HG03439 (cell line): ENCODE data around the gene MPPED1.

ENCODE experiments used
- ATAC-seq: cut with Tn5 transposase; IDR thresholded peaks from one replicate; pipeline ENCODE4 v1.9.1; 2021; ENCODE audit warnings: mild to moderate bottlenecking, moderate library complexity; ENCODE audit not compliant: unreplicated experiment

Gene MPPED1

DNA sequence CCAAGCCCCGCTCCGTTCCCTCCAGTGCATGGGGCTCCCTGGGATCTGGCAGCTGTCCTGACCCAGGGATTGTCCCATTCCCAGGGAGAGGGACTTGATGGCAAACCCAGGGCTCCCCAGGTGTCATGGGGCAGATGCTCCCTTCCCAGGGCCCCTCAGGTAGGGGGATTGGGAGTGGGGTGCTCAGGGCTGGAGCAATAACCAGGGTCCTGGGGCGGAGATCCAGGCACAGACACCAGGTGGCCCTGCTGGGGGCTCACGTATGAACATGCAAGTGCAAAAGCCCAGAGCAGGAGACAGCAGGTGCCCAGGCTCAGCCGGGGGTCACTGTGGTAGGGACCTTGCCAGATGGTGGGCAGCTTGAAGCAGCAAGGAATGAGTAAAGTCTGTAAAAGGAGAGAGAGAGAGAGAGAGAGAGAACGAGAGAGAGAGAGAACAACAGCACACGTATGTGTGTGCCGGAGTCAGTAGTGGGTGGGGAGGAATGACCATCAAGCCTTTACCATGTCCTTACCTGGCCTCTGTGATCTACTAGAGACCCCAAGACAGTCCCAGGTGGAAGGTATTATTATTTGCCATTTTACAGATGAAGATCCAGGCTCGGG is 19.3 kb upstream of the MPPED1 start:
- no peak for ATAC-seq

DNA sequence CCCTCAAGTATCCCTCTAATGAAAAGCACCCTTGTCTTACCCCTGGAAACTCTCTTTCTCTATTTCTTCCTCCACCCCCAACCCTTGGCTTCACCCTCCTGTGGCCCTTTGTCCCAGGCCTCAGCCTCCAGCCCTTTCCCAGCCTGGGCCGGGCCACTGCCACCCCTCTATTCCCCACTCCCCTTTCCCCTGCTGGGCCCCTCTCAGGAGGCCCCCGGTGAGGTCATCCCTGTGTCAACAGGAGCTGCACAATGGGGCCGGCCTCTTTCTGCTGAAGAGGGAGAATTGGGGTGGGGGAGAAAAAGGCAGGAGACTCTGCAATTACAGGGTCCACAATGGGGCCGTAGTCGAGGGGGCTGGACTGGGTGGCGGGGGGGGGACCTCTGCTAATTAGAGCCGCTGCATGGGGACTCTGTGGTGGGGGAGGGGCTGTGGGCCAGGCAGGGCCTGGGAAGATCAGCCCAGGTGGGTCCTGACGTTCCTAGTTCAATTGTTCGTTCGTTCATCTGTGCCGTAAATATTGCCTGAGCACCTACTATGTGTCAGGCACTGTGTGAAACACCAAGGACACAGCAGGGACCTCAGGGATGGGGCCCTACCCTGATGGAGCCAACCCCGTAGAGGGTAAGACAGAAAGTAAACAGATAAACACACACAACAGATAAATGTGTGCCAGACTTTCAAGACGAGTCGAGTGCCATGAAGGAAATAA is 18.5 kb upstream of the MPPED1 start:
- no peak for ATAC-seq

DNA sequence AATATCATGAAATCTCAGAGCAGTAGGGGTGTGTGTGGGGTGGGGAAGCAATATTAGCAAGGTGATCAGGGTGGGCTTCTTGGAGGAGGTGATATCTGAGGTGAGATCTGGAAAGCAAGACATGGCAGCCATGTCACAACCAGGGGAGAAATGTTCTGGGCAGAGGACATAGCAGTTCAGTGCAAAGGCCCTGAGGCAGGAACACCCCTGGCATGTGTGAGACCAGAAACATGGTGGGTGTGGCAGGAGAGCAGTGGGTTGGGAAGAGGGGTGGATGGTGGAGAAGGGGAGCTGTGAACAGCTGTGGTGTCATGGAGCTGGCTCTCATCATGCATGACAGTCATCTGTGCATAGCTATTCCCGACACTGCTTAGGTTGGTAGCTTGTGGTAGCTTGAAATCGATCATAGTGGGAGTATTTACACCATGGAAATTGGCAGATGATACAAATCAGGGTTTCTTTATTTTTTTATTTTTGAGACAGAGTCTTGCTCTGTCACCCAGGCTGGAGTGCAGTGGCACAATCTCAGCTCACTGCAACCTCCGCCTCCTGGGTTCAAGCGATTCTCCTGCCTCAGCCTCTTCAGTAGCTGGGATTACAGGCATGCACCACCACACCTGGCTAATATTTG is 17.9 kb upstream of the MPPED1 start:
- ATAC-seq, result no peak

DNA sequence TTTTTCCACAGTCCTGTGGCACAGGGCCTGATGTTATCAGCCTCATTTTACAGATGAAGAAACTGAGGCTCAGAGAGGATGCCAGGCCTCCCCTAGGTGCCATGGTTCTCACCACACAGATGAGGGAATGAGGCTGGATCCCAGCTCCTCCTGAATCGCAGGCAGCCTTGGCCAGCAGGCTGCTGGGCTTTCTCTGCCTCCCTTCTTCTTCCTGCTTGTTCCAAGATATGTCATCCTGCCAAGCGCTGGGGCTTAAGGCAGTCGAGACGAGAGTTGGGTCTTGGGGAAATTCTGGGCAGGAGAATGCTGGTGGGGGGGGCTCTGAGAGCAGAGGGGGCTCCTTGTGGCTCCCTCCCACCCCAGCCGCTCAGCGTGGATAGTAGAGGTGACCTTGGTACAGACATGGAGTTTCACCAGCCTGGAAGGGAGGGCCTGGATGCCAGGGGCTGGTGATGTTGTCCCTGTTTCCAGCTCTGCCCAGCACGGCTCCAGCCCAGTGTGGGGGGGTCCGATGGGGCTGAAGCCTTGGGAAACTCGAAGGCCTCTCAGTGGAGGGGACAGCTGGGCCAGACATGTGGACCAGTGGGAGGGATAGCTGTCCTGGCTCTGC is 16.6 kb upstream of the MPPED1 start:
- no peak for ATAC-seq

DNA sequence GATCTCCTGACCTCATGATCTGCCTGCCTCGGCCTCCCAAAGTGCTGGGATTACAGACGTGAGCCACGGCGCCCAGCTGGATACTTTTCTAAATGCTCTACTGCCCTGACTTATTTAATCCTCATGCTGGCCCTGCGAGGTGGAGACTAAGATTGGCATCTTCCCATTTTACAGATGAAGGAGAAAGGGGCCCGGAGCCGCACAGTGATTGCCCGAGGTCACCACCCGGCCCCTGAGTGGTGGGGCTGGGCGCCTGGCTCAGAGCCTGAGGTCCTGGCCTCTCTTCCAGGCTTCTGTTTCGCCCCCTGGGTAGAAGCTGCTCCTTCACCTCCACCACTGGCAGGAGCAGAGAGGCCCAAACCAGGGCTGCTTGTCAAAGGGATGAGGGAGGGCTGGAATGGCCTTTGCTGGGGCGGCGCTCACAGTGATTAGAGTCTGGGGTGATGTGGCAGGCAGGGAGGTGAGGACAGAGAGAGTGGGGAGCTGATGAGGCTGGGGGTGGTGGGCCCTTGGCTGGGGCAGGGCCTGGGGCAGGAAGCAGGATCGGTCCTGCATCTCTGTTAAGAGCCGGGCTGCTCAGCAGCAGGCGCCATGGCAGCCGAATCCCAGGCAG is 15.4 kb upstream of the MPPED1 start:
- no peak for ATAC-seq

DNA sequence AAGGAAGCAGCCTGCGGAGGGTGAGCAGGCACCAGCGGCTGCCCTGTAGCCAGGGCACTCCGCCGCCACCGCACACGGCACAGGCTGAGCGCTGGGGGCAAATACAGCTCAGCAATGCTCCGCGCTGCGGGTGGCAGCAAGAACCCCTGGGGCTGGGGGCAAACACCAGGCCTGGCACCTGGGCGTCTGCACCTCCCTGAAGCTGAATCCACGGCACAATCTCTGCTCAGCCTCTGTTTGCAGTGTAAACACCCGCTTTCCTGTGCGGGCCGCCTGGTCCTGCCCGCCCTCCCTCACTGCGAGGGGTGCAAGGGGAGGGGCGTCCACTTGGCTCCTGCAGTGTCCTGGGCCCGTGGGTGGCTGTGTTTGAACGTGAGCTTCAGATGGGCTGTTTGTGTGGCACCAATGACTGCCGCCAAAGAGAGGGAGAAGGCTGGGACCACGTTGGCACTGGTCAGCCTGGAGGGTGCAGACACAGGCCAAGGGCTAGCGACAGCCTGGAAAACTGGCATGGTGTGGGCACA is 14.8 kb upstream of the MPPED1 start:
- ATAC-seq, result no peak

DNA sequence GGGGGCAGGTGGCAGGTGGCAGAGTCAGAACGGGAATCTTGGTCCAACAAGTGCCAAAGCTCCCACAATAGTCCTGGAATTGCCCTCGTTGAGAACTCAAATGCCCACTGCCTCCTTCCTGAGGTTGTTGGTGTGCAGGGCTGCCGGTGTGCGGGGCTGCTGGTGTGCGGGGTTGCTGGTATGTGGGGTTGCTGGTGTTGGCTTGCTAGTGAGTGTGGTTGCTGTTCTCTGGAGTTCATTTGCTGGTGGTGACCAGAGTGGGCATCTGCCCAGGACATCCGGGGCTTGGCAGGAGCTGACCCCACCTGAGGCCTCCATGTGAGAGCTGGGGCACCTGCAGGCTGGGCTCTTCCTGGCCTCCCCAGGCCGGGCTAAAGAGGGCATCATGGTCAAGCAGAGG is 14.0 kb upstream of the MPPED1 start:
- no peak for ATAC-seq

DNA sequence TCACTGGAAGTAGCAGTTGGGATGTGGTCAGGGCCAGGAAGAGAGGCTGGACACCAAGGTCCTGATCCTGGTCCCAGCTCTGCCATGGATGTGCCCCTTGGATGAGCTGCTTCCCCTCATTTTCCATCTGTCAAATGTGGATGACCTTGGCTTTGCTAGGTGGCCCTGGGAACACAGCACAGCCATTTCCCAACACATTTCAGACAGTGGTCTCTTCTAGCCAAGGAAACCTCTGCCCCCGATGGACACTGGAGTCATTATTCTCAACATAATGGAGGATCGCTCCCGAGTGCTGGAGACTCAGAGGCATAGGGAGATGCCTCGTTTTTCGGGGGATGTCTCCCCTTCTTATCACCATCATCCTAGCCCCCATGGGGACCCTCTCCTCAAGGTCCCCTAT is 13.6 kb upstream of the MPPED1 start:
- no peak for ATAC-seq

DNA sequence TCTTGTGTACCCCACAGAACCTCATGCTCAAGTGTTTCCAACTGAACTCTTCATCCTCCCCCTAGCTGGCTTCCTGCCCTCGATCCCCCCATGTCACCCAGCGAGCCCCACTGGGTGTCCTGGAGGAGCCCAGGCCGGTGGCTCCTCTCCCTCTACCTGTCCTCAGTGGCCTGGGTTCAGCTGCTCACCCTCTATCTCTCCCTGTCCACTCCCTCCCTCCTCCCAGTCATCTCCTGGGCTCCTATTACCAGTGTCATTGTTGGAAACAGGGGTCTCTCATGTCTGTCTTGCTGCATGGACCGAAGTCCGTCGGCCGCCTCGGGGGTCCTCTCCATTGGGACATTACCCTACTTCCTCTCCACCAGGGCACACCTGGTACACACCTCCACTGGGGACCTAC is 12.9 kb upstream of the MPPED1 start:
- ATAC-seq, result no peak

DNA sequence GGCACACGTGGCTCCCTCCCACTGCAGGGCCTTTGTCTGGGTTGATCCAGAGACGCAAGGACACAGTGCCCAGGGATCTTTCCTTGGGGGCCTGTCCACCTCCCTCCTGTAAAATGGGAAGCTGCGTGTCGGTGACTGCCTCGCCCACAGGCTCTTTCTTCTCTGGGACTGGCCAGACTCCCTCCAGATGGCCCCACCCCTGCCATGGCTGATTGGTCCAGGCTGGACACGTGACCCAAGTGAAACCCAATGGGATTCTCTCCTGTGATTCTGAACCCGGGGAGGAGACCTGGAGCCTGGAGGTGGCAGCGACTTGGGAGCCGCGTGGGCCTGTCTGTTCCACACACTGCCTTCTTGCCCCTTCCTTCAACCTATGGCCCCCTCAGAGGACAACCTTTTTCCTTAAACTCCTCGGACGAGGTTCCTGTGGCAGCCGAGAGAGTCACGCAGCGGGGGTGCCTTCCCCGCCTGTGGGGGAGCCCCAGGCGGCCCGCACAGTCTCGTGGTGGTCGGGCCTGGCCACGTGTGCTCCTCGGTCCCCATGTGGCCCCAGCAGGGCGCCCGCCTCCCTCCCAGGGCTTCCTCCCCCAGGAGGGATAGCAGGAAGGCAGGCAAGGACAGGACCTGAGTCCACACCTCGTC is 12.4 kb upstream of the MPPED1 start:
- ATAC-seq, result no peak

DNA sequence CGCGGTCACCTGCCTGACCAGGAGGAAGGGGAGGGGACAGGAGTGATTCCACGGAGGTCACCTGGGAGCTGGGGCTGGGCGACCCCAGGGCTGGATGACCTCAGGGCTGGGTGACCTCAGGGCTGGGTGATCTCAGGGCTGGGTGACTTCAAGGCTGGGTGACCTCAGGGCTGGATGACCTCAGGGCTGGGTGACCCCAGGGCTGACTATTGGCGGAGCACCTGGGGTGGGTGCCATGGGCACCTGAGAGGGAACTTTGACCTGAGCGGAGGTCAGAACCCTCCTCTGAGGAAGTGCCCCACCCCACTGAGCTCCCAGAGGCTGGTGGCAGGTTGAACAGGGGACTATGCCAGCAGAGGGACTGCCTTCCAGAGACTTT is 11.8 kb upstream of the MPPED1 start:
- ATAC-seq, result no peak

DNA sequence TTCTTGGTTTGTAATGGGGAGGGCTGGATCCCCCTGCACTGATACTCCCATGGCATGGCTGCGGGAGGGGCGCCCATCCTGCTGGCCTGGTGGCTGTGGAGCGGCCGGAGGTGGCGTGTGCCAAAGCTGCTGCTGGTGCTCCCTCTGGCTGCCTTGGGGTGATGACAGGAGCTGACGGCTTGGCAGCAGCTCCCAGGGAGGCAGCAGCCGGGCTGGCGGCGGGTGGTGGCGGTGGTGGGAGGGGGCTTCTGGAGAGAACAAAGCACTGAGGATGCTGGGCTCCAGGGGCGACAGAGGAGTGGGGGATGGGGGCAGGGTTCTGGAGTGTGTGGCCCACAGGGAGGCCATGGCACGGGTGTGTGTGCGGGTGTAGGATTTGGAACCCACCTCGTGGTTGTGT is 11.4 kb upstream of the MPPED1 start:
- no peak for ATAC-seq

DNA sequence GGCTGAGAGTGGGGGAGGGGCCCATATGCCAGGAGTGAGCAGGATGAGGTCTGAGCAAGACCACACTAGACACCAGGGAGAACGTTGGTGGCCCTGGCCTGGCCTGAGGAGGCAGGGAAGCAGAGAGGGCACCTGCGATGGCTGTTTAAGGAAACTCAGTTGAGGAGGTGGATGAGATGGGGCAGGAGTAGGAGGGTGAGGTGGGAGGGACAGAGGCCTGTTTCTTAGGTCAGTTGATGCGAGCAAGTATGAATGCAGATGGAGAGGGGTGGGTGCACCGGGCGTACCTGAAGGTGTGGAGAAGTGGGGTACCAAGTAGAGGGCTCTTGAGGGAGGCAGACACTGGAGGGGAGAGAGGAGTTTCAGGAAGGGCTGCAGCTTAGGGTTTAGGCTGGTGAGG is 10.6 kb upstream of the MPPED1 start:
- ATAC-seq, result no peak

DNA sequence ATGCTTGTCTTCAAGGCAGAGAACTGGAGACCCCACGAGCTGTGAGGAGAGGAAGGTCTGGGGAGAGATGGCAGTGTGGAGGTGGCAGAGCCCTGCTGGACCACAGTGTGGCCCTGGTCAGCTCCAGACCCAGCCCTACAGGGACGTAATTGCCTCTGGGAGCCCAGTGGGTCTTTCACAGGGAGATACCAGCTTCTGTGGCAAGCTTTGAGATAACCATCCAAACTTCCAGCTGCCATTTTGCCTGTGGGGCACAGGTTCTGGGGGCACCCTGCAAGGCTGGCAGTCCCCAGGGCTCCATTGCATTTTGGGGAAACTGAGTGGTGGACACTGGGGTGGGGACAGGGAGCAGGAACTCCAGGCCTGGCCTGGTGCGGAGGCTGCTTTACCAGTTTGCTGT is 10.2 kb upstream of the MPPED1 start:
- no peak for ATAC-seq

DNA sequence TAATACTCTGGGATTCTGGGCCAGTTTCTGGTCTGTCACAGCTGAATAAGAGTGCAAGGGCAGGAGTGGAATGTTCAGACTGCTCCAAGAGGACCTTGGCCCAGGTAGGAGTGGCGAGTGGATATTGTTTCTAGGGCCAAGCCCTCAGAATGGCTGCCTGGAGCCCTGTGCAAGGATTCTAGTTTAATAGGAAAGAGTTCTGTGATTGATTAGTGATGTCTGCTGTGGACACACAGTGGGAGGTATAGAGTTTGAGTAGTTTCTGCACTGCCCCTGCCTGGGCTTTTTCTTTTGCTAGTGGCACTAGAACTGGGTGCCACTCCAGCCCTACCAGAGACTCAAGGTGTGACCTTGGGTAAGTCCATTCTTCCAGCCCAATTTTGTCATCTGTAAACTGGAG is 9.7 kb upstream of the MPPED1 start:
- no peak for ATAC-seq

DNA sequence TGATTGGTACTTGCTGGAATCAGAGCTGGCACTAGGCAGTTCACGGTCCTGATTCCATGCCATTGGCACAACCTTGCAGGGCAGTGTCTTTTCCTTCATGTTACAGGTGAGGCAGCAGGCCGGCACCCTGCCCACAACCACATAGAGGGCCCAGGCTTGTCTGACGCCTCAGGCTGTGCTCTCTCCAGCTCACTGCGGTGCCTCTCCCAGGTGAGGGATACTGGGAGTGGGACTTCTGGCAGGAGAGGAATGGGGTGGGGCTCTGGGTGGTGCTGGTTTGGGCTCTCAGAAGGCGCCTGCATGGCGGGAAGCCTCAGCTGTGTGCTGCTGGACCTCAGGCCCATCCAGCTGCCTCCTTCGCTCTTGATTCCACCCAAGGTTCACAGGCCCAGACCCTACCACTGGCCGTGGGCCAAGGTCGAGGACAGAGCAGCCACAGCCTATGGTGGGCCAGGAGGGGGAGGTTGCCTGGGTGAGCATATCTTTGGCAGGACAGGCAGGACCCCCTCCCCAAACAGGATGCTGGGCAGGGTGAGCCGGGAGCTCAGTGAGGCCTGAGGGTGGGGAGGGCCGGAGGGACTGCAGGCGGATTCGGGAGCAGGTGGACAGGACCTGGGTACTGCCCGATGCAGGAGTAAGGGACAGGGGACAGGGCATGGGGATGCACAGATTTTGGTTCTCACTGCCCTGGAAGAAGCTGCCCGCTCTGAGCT is 7.0 kb upstream of the MPPED1 start:
- no peak for ATAC-seq

DNA sequence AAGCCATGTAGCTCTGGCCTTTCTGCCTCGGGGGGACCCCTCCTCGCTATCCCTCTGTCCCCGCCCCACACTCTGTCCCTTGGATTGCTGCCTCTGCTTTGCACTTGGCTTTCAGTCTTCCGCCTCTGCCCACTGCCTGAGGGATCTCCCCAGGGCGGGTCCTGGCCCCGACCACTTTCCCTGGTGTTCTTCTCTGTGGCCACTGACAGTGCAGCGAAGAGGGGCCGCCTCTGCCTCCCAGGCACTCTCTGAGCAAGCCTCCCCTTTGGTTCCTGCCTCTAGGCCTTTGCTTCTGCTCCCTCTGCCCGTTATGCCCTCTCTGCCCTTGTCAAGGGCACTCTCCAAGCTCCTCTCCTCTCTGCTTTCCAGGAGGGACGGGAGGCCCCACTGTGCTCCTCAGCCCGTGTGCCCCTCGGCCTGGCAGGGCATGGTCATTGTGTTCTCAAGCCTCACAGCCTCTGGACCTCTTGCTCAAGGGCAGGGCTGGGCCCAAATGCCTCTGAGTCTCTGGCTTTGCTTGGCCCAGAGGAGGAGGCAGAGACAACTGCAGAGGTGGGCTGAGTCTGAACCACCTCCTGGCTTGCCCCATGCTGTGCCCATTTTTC is 5.5 kb upstream of the MPPED1 start:
- no peak for ATAC-seq

DNA sequence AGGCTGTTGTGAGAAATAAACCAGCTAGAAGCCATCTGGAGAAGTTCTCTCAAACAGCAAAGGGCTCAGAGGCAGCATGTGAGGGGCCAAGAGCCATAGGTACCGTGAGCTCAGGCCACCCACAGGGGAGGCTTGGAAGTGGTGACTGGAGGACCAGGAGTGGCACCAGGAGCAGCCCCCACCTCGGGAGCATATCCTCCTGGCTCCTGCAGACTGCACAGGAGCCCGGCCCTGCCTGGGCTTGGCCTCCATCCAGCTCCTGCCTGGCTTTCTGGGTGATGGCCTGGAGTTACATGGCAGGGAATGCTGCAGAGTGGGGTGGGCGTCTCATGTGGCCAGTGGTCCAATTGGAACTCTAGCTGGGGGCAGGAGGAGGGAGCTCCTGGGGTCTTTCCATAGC is 4.2 kb upstream of the MPPED1 start:
- no peak for ATAC-seq

DNA sequence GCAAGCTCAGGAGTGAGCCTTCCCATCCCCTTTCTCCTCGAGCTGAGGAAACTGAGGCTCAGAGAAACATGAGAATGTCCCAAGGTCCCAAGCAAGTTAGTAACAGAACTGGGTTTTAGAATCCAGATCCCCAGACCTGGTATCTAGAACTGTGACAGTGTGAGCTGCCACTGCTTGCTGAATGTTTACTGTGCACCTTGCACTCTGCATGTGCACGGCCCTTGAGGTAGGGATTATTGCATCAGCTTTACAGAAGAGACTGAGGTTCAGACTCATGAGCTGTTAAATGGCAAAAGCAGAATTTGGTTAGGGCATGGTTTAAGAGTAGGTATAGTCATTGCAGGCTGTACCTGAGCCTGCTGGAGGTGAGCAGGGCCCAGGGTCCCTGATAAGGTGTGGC is 3.8 kb upstream of the MPPED1 start:
- no peak for ATAC-seq

DNA sequence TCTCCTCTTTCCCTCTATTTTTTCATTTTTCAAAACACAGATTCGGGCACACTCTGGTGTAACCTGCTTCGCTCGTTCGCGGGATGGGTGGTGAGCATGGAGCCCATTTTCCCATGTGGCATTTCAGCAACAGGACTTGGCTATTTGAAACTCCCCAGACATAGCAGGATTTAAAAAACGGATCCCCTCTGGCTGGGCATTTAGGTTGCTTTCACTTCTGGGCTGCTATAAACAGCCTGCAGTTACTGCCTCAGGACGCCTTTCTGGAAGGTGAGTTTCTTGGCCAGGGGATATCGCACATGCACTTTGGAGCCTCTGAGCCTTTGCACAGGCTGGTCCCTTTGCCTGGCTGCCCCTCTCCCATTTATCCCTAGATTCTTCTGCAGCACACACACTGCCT is 2.8 kb upstream of the MPPED1 start:
- ATAC-seq, result no peak
